Effector CD8-positive, alpha-beta T cell (primary cell): ENCODE measurements around the gene DENND1A.

Experiments
- DNase-seq: peaks from one replicate; lab custom pipeline; 2025; lab: John Stamatoyannopoulos, UW

The DENND1A gene

GRCh38 chr9:123772967-123773366 lies 157.0 kb downstream of the DENND1A start:
- no peak for DNase-seq

GRCh38 chr9:123772374-123772773 lies 157.6 kb downstream of the DENND1A start:
- DNase-seq, result no peak

GRCh38 chr9:123771690-123772089 lies 158.2 kb downstream of the DENND1A start:
- no peak for DNase-seq

GRCh38 chr9:123769719-123770118 lies 160.2 kb downstream of the DENND1A start:
- DNase-seq, result no peak

- DNase-seq, result no peak
These were observed 165.9 kb downstream of the DENND1A start for GRCh38 chr9:123763910-123764588.

- DNase-seq, result no peak
These were observed 167.9 kb downstream of the DENND1A start for GRCh38 chr9:123761905-123762605.

DNA sequence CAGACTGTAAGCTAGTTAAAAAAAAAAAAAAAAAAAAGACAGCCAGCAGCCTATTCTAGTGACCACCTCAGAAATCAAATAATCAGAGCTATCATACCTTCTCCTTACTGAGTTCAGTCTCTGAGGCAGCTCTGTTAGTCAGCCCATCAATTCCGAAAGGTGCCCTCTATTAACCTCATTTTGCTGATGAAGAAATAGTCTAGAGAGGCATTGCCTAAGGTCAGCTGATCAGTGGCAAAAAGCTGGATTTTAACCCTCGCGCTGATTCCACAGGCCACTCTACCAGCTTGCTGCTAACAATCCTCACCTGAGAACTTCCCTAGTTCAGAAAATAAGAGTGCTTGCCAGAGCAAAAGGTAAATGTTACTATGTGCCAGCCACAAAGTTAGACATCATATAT lies 172.0 kb downstream of the DENND1A start:
- DNase-seq, result no peak

DNA sequence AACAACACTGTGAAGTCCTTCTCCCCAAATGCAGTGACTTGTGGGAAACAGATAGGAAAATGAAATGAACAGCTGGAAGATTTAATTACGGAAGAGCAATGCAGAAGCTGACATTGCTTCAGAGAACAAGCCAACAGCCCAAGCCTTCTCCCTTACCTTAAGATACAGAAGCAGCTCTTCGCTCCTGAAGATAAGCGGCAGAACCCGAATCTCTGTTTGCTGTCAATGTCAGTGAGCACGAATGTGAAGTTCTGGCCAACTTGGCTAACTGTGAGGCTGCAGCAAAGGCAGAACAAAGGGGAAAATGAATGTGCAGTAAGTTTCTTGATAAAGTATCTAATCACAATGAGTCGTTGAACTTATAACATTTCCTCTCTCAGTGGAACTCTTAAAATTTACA lies 172.4 kb downstream of the DENND1A start:
- no peak for DNase-seq

DNA sequence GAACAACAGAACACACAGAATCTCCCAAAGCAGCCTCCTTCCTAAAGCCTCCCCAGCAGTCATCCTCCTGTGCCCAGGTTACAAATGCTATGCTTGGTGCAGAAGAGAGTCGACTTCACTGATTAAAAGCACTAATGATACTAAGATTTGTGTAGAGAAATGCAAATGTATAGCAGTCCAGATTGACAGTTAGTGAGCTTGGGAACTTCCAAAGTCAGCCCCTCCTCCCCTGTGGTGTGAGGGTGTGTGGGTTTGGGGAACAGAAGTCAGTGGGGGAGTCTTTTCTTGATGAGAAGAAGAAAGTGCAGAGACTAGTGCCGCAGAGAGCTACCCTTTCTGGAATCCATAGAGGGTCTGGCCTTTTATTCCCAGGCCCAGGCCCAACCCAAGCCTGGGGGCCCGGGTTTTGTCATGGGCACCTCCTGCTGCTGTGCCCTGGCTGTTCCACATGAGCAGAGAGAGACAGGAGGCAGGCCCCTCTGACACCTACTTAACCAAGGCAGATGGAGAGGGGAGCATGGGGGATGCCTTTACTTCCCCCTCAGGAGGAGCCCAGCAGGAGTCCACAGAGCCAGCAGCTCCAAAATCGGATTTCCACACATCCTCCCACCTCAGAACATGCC lies 173.3 kb downstream of the DENND1A start:
- DNase-seq, result no peak

DNA sequence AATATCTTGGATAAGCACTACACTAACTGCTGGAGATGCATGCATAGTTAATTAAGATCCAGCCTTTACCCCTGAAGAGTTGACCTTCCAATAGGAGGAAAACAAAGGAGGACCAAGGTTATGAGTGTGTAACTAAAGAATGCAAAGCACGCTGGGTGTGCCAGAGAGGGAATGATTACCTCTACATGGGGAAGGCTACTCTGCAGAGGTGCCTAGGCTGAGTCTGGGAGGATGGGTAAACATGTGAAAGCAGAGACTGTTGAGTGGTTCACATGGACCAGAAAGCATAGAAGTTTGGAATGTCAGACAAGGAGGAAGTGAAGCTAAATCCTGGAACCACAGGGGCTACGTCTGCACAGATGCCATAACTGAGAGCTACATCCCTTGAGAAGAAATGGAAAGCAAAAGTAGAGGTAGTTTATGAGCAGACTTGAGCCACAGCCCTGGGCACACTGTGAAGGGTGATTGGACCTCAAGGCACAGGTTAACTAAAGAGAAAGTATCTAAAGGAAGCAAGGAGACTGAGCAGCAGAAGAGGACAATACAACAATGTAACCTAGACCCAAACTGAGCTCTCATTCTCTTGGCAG lies 176.2 kb downstream of the DENND1A start:
- no peak for DNase-seq

GRCh38 chr9:123753016-123753415 lies 176.9 kb downstream of the DENND1A start:
- no peak for DNase-seq

DNA sequence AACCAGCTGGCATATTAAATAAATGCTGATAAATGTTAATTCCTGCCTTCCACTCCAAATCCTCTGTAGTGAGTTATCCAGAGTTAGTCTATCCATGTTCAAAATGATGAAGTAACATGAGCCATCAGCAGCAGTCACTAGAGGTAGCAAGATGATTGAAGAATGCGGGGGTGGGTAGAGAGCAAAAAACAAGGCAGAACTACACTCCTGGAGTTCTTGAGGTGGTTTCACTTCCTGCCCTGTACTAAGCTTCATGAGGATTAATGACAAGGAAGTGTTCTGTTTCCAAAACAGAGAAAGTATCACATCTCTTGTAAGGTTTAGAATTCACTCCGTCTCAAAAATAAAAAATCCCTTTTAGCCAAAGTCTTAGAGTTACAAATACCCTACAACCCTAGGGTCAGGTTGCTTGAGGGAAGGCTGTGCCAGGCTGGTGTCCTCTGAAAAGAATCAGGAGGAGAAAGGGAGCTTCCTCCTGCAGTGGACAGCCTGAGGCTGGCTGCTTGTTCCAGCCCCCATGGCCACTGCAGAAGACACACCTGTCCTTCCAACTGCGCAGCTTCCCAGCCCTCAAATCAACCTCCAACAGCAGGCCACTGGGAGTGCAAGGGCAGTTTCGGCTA lies 180.2 kb downstream of the DENND1A start:
- no peak for DNase-seq

DNA sequence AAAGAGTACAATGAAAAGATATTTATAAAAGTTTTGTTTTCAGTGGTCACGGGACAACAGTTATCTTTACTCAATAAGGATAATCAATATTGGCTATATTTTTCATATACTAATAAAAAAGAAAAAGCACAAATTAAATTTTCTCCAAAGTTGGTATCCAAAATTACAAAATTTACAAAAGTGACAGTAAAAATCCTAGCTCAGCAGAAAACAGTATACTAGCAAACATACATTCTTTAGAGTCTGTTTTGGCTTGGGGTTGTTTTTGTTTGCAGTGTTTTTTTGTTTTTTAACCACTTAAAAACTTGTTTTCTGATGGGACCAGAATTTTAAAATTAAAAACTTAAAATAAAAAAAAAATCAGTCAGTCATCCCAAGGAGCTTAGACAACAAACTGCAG lies 183.2 kb downstream of the DENND1A start:
- DNase-seq, result no peak

- DNase-seq, result no peak
These were observed 184.0 kb downstream of the DENND1A start for GRCh38 chr9:123745933-123746332.

- no peak for DNase-seq
These were observed 184.5 kb downstream of the DENND1A start for GRCh38 chr9:123745451-123745850.

DNA sequence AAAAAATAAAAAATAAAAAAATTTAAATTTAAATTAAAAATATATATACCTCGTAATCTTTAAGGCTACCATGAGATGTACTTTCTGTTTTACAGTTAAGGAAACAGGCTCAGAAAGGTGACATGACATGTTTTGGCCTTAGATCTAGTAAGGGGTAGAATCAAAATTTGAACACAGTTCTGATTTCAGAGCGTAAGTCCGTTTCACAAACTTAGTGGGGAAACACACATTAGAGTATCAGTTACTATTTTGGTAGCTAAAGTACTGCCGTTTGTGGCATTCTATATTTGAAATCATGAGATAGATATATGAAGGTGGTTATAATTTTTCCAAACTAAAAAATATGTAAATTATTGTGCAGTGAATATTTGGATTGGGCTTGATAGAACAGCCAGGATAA lies 186.2 kb downstream of the DENND1A start:
- no peak for DNase-seq

DNA sequence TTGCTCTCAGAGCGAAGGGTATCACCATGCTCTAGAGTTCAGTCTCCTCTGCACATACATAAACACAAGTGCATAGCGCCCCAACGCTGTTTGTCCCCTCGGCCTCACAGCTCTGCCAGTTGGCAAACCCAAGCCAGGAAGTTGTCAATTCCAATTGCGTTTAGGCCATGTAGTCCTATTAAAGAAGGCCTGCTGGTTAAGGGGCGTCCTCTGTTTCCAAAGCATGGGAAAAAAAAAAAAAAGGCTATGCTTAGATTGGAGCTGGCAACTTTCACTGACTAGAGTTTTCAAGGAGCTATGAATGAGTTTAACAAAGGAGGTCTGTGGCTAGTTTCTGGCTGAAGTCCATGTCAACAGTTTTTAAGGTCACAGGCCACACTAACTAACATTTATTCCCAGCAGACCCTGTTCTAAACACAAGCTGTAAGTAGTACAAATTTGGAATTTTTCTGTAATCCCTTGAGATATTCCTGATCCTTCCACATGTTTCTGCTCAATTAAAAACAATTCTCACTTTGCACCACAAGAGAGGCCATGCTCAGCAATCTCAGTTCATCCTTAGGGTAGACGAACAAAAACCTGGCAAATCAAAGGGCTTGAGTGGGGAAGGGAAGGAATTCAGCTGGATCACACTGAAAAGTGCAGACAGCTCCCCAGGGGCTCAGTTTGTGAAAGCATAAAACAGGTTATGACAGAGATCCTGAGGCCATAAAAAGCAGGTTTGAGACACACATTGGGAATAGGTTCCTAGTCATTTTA lies 187.7 kb downstream of the DENND1A start:
- DNase-seq, result no peak

- no peak for DNase-seq
These were observed 188.7 kb downstream of the DENND1A start for GRCh38 chr9:123741214-123741613.

DNA sequence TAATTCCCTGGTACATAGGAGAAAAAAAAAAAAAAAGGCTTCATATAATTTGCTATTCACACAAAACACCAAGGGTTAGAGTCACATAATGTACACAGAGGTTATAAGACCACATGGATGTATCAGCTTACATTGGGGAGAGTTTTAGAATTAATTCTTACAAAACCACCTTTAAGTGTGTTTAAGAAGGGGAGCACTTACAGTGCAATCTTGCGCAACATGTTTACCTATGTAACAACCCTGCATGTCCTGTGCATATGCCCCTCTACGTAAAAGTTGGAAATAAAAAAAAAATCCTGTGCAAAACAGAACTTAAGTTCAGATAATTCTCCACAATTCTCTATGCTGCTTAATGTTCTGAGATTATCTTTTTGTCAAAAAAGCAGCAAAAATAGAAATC lies 190.0 kb downstream of the DENND1A start:
- no peak for DNase-seq

GRCh38 chr9:123739387-123739786 lies 190.5 kb downstream of the DENND1A start:
- DNase-seq, result no peak

GRCh38 chr9:123738648-123739047 lies 191.3 kb downstream of the DENND1A start:
- no peak for DNase-seq

DNA sequence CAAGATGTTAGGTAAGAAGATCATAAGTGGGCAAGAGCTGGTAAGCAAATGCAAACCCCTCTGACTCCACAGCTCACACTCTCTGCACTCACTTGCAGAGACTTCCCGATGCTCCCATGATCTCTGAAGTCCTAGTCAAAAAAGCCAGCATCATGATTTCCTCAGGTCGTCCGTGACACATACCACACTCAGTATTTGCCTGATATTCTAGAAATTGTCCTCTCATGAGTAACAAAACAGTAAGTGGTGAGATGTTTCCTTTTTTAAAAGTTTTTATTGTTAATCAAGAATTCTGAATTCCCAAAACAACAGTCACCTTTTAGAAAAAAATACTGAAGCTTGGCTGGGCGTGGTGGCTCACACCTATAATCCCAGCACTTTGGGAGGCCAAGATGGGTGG lies 194.6 kb downstream of the DENND1A start:
- DNase-seq, result no peak
